GM19452 (cell line): ENCODE measurements around the gene FNDC3B.

Experiments used
- ATAC-seq: cut with Tn5 transposase; IDR thresholded peaks from one replicate; pipeline ENCODE4 v1.9.1; 2021; ENCODE audit not compliant: unreplicated experiment

The FNDC3B gene

GRCh38 chr3:172111163-172111562 lies 71.8 kb downstream of the FNDC3B start:
- no peak for ATAC-seq

GRCh38 chr3:172112078-172112733 lies 72.8 kb downstream of the FNDC3B start:
- ATAC-seq = no peak

DNA sequence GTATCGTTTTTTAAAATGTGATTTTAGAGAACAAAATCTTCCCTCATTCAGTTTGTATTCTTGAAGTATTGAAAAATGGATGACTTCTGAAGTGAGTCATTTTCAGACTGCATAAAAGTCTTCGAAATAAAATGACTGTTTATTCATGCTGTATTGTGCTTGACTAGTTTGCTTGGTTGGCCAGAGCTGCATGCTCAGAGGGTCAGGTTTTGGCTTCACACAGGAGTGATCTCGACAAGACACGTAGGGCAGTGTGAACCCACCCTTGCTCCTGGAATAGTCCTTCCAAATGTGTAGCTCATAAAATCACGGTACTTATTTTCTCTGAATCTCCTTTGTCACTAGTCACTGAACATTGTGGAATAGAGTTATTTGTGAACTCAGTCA lies 73.3 kb downstream of the FNDC3B start:
- no peak for ATAC-seq

GRCh38 chr3:172113710-172114109 lies 74.3 kb downstream of the FNDC3B start:
- no peak for ATAC-seq

- ATAC-seq = no peak
Measured at GRCh38 chr3:172115059-172115458, 75.7 kb downstream of the FNDC3B start.

DNA sequence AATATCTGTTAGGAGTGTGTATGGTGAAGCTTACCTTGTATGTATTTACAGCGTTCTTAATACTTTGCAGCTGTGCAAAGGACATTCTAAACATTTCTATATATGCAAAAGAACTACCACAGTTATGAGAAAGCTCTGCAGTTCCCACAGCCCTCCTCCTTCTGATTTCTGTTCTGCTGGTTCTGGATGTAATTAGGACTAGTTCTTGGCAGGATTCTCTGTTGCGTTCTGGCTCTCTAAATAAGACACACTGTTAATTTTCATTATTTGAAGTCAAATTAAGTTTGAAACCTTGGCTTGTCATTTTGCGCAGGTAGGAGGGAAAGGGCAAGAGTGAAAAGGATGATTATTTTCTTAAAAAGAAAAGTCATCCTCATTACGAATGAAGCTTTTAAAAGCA lies 76.4 kb downstream of the FNDC3B start:
- ATAC-seq = no peak

DNA sequence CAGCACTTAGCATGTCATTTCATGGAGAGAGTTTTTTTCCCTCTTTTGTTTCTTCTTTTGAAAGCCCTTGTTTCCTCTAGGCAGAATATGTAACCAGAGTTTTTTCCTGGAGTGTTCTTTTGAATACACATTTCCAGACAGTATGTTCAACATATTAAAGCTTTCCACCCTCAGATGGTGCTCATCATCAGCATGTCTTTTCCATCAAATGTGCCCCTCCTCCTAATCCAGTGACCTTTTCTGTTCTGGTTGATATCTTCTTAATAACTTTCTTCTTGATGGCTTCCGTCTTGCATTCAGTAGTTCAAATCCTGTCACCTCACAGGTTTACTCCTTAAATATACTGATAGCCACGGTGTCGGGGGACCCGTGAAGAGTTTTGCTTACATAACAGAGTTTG lies 78.6 kb downstream of the FNDC3B start:
- no peak for ATAC-seq

GRCh38 chr3:172119266-172119969 lies 80.0 kb downstream of the FNDC3B start:
- no peak for ATAC-seq

- no peak for ATAC-seq
Measured at GRCh38 chr3:172120912-172121311, 81.5 kb downstream of the FNDC3B start.

GRCh38 chr3:172121981-172122380 lies 82.6 kb downstream of the FNDC3B start:
- ATAC-seq = no peak

DNA sequence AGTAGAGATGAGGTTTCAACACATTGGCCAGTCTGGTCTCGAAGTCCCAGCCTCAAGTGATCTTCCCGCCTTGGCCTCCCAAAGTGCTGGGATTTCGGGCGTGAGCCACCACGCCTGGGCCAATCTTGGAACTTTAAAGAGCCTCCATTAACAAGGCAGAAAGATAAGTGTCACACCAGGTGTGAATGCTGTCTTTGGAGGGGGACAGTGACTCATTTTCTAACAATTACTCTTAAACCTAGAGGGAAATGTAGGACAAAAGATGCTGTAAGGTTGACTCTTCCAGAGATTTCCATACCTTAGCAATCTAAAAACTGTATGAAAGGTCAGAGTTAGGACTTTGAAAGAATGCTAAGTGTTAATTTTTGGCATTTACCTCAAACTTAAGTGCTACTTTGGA lies 84.9 kb downstream of the FNDC3B start:
- no peak for ATAC-seq

DNA sequence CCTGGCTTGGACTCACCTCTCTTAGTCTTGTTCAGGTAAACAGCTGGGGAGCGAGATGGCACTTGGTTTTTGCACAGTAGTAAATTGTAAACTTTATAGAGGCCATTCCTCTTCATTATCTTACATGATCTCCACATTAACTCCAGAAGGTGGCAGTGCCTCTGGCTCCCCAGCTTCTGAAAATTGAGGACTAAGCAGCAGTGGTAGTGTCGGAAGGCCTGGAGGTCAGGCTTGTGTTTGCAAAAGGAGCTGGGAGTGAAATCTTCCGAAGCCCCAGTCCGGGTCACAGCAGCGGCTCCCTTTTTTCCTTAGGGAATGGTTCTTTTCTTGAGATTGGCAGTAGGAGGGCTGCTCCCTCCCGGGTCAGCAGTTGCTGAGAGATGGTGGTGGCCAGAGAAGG lies 85.7 kb downstream of the FNDC3B start:
- no peak for ATAC-seq

DNA sequence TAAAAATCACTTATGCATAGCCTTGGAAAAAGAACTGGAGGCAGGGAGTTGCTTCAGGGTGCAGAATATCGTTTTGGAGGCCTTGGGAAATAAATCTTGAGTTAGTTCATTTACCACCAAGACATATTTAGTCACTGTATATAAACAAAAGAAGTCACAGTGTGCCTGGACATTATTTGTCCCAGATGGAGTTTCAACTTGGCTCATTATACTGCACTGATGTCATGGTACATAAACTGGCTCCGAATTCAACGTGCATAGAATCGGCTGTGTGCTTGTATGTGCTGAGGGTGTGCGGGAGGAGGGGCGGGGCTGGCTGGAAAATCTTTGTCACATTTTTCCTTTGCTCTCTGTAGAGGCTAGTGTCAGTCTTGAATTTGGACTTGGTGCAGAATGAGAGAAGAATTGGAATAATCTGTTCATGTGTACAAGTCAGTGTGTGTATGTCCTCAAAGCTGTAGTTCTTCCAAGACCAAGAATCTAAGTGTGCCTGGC lies 86.6 kb downstream of the FNDC3B start:
- ATAC-seq = no peak

- no peak for ATAC-seq
Measured at GRCh38 chr3:172126741-172127140, 87.4 kb downstream of the FNDC3B start.

- no peak for ATAC-seq
Measured at GRCh38 chr3:172127141-172127540, 87.8 kb downstream of the FNDC3B start.

- ATAC-seq = no peak
Measured at GRCh38 chr3:172127929-172128580, 88.7 kb downstream of the FNDC3B start.

GRCh38 chr3:172128858-172129257 lies 89.5 kb downstream of the FNDC3B start:
- no peak for ATAC-seq

DNA sequence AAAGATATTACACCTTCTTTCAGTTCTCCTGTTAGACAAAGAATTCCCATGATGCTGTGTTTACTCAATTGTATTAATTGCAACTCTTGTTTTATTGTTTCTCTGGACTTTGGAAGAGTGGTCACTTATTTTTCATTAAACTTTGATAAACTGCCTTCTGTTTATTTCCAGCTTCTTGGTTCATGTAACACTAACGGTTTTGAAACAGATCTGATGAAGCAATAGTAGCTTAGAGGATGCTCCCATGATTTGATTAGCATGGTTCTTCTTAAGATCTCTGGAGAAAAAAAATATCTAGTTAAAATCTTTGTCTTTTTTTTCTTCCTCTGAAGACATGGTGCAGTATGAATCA lies 90.1 kb downstream of the FNDC3B start:
- no peak for ATAC-seq

- ATAC-seq = no peak
Measured at GRCh38 chr3:172129850-172130716, 90.7 kb downstream of the FNDC3B start.

DNA sequence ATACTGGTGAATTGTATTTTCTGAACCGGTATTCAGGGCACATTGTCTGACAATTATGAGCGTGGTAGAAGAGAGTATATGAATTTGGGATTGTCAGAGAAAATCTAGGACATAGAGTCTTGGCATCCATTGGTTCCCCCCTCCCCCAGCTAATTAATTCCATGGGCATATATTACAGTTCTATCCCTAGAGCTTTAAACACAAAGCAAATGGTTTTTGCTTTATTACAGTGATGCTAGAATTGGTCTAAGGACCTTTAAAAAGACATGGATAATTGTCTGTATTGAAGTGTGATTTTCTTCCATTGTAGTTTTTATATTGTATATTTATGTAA lies 91.3 kb downstream of the FNDC3B start:
- no peak for ATAC-seq

DNA sequence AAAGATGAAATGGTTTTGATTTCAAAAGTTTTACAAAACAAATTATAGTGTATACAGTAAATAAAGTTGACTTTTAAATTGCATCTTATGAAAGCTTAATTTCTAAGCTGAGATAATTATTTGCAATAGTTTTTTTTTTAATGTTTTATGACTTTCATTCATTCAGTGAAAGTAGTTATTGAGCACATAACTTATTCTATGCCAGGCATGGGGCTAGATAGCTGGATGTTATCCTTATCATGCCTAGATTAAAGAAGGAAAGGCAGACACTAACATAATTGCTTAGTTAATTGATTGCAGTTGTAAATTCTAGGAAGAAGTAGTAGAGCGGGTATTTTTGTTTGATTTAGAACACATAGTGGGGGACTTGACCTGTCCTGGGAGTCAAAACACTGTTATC lies 92.4 kb downstream of the FNDC3B start:
- no peak for ATAC-seq
